ENCODE data around the gene SLC1A4.
"Not testable (repeated sequence)": the region's sequence is repeated elsewhere in the genome, so short reads cannot be mapped to it uniquely, and the experiment has no call there.

Gene SLC1A4

DNA sequence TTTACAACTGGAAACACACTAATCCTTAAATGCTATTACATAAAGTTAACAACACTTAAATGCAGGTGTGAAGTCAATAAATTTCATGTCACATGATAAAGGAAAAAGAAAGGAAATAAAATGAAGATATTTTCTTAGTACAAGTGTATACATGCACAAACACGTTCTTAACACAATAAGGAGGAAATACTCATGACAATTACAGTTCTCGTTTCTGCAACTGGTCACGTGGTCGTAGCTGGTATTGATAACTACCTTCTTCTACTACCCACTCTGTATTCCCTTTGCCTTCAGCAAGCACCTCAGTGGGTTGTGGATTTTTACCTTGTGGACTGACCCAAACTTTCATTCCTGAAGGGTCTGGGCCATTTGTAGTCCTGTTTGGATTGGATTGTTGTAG, 26.1 kb upstream of the SLC1A4 start:
- in situ Hi-C loops (cut with HindIII; ENCODE audit: low sequenced_read_pairs) = not testable (repeated sequence)

DNA sequence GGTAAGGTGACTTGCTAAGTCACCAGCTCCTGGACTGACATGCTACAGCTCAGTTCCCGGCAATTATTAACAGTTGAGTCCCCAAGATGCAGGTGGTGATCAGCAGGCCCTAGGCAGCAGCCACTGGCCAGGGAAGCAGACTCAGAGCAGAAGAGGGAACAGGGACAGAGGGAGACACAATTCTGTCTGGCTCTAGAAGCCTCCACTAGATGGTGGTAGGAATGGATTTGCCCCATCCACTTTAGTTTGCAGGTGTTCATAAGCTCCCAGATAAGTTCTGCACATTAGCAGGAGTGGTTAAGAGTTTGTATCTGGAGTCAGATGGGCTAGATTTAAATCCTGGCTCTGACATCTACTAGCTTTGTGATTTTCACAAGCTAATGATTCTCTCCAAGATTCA, 25.5 kb upstream of the SLC1A4 start:
- in situ Hi-C loops (cut with HindIII; ENCODE audit: low sequenced_read_pairs) = no loop called here

DNA sequence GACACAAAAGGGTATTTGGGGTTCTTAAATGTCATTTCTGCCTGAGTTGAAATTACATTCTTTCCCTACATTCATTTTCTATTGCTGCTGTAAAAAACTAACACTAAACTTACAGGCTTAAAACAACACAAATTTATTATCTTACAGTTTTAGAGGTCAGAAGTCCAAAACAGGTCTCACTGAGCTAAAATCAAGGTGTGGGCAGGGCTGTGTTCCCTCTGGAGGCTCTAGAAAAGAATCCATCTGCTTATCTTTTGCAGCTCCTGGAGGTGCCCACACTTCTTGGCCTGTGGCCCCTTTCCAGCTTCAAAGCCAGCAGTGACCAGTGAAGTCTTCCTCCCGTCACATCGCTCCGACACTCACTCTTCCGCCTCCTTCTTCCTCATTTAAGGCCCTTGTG, 23.2 kb upstream of the SLC1A4 start:
- in situ Hi-C loops (cut with HindIII; ENCODE audit: low sequenced_read_pairs) = no loop called here

DNA sequence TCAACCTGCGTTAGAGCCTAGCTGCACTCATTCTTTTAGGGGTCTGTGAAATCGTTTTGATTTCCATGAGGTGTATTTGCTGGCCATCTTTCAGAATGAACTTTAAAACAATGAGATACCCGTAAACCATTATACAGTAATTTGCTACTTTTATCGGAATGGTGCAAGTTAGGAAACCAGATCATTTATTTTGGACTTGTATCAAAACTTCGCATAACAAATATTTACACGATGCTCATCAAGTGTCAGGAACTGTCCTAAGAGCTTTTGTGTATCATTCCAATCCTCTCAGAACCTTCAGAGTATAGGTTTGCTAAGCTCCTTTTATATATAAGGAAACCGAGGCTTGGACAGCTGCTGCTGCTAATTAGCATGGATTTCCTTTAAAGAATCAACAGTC, 22.4 kb upstream of the SLC1A4 start:
- in situ Hi-C loops (cut with HindIII; ENCODE audit: low sequenced_read_pairs) = no loop called here

DNA sequence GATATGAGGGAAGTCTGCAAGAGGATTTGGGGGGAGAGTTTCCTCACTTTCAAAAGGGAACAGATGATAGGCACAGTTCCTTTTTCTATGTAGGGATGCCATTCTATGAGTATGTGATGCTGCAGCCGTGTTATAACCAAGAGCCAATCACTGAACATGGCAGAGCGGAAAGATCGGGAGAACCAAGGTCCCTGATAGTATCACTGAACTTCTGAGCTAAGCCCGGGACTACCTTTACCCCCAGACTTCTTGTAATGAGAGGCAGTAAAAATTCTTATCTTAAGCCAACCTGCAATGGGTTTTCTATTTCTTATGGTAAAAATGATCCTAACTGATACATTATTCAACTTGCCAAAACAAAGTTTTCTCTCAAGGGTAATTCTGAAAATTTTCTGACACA, 21.6 kb upstream of the SLC1A4 start:
- in situ Hi-C loops (cut with HindIII; ENCODE audit: low sequenced_read_pairs) = no loop called here

DNA sequence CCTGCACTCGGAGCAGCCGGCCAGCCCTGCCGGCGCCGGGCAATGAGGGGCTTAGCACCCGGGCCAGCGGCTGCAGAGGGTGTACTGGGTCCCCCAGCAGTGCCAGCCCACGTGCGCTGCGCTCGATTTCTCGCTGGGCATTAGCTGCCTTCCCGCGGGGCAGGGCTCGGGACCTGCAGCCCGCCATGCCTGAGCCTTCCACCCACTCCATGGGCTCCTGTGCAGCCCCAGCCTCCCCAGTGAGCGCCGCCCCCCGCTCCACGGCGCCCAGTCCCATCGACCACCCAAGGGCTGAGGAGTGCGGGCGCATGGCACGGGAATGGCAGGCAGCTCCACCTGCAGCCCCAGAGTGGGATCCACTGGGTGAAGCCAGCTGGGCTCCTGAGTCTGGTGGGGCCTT, 20.1 kb upstream of the SLC1A4 start:
- in situ Hi-C loops (cut with HindIII; ENCODE audit: low sequenced_read_pairs) = not testable (repeated sequence)

DNA sequence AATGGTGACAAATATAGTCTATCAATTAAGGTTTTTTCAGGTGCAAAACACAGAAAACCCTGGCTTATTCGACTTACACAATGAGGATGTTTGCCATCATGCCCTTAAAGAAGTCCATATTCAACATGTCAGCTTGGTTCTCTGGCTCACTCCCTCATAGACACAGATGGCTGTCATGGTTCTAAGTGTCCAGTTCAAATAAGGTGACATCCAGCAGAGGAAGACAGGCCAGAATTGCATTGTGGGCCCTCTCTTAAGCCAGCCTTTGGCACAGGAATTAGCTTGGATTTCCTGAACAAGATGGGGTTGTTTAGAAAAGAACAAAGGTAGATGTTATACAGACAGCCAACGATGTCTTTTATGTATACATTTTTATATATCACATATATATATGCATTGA, 18.7 kb upstream of the SLC1A4 start:
- in situ Hi-C loops (cut with HindIII; ENCODE audit: low sequenced_read_pairs) = no loop called here

DNA sequence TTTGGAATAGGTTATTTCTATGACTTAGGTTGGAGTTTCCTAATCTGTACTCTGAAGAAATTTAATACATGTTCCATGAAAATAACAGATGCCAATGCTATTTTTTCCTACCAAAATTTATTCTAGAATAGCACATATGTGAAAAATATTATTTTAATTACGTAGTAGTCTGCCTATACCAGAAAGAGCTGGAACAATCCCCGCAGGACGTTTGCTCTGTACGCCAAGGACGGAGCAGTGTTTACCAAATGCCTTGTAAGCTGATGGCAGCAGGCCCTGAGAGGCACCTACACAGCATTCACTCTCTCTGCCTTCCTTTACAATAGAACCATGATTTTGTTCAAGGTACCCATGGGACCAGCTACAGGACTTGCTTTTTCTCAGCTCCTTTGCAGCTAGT, 16.8 kb upstream of the SLC1A4 start:
- in situ Hi-C loops (cut with HindIII; ENCODE audit: low sequenced_read_pairs) = no loop called here

DNA sequence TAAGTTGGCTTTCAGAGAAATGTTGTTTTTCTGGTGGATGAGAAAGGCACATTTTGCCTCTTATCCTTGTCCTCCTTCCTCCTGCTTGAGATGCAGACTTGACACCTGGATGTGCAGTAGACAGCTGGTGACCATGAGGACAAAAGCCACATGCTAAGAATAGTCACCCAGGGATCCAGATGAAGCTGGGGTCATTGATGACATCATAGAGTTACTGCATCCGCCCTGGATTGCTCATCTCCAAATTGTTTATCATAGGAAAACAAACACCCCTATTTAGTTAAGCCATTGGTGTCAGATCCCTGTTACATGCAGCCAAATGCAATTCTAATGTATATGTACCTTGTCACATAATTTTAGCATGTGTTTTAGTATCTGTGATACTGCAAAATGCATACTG, 16.3 kb upstream of the SLC1A4 start:
- in situ Hi-C loops (cut with HindIII; ENCODE audit: low sequenced_read_pairs) = no loop called here

DNA sequence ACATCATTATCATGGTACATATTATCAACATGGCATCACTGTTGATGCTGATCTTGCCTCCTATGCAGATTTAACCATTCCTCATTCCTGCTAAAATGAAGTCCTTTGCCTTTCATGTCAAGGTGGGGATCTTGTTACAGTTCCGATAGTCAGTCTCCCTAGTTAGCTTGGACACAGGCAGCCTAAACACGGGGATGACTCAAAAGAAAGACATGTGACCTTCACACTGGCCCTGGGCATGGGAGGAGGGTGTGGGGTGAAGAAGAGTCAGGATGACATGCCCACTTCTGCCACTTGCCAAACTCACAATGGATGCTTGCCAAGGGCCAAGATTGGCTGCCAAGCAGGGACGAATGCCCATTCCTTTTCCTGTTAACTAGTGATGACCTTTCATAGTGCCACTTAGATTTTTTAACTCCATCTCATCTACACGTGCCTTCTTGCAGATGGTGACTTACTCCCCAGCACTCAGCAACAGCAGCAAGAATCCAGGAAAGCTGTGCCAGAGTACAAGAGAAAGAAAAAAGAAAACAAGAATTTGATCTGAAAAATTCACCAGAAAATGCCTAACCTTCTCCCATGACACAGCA, 13.9 kb upstream of the SLC1A4 start:
- in situ Hi-C loops (cut with HindIII; ENCODE audit: low sequenced_read_pairs) = no loop called here

DNA sequence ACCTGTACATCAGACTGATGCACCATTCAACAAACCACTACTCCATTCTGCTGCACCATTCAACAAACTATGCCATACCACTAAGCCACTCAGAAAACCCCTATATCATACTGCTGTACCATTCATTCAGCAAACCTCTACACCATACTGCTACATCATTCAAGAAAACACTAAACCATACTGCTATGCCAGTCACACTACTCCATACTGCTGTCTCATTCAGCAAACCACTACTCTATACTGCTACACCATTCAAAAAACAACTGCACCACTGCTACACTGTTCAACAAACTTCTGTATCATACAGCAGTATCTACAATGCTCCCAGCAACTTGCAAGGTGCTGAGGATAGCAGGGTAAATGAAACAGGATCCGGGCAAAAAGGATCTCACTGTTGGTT, 12.9 kb upstream of the SLC1A4 start:
- in situ Hi-C loops (cut with HindIII; ENCODE audit: low sequenced_read_pairs) = no loop called here

DNA sequence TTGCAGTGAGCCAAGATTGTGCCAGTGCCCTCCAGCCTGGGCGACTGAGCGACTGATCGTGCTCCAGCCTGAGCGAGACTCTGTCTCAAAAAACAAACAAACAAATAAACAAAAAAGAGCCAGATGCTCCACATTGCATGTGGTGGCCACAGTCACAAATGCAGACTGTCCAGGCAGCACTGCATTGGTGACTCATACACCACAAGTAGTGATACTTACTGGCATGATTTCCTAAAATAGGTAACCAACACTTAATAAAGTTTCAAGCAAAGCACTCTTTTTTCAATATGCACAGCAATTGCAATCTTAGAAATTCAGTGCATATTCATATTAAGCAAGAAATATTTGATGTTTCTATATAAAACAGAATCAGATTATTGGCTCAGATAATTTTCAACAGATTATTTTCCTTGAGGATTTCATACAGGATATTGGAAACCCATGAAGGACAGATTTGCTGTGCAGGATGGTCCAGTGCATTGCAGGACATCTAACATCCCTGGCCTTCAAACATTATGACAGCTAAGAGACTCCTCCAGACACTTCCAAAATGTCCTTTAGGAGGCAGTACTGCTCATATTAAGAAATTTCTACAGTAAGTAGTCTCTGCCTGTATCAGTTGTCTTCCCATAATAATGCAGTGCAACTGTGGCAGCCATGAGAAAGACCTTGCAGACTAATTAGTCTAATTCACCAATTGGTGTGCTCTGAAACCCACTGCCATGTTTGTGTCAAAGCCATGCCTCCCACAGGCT, 10.5 kb upstream of the SLC1A4 start:
- in situ Hi-C loops (cut with HindIII; ENCODE audit: low sequenced_read_pairs) = no loop called here

DNA sequence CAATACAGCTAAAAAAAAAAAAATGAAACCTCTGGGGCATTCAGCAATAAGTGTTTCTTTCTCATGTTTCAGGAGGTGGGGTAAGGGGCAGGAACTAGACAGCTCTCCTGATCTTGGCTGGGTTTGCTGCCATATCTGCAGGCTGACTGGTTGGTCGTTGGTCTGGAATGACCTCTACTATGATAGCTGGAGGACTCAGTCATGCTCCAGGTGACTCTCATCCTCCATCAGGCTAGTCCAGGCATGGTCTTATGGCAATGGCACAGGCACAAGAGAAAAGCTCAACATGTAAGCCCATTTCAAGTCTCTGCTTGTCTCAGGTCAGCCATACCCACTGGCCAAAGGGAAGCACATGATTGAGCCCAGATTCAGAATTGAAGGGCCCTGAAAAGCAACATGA, 9.5 kb upstream of the SLC1A4 start:
- in situ Hi-C loops (cut with HindIII; ENCODE audit: low sequenced_read_pairs) = no loop called here

DNA sequence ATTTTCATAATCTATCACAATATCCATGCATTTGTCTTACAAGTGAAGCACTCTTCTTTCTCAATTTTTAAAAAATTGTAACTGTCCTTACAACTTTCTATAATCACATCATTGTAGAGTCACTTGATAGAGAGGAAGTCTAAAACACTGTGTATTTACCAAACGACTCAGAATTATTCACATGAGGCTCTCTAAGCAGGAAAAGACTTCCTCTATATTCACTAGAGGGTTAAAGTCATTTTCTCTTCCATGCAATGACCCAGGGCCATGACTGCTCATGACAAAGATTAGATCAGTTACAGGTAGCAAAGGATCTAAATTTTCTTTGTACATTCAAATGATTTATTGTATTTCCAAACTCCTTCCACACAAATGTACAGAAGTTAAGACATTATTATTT, 9.0 kb upstream of the SLC1A4 start:
- in situ Hi-C loops (cut with HindIII; ENCODE audit: low sequenced_read_pairs) = no loop called here

DNA sequence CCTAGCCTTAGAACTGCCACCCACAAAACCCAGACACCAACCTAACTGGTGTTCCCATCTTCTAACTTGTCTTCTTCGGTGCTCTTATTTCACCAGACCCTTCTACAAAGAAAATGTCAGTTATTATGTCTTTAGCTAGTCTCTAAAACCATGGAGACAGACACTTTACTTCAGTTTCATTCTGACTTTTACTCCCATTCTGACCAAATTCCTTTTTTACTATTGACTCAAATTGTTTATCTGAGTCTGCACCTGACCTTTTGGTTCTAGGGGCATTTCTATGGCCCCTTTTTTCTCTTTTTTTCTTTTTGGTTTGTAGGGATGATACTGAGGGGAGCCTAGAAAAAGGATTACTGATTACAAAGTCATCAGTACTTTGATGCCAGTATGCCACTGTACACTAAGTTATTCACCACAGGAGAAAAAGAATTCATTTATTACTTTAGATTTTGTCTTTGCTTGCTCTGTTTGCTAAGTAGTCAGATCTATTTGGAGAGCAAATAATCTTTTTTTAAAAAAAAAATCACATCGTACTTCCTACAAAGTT, 6.8 kb upstream of the SLC1A4 start:
- in situ Hi-C loops (cut with HindIII; ENCODE audit: low sequenced_read_pairs) = no loop called here

DNA sequence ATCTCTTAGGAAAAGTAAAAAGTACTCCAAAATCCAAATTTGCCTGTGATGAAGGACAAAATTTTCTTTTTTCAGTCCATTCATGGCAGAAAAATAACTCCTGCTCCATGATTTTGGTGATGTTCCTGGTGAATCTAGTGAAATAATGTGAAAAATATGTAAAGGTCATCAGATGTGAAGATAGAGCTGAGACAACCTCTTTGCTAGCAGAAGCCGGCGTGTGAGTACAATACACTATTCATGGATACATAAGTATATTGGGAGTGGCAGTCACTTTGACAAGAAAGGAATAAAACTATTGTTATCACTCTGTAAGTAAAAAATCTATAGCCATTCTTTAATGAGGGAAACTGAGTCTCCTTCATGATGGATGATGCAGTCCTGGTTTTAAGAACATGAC, 6.3 kb upstream of the SLC1A4 start:
- in situ Hi-C loops (cut with HindIII; ENCODE audit: low sequenced_read_pairs) = no loop called here

DNA sequence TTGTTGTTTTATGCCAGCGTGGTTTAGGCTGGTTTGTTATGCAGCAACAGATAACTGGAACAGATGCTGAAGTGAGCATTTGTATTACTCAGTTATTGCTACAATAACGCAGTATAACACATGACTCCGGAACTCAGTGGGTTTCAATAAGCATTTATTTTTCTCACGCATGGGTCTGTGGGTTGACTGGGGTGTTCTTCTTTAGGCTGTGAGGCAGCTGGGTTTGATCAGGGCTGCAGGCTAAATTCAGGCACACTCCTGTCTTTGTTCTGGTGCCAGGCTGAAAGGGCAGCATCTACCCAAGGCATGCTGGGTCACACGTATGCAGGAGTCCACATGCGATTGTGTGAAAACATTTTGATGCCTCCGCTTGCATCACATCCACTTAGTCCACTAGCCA, 3.8 kb upstream of the SLC1A4 start:
- in situ Hi-C loops (cut with HindIII; ENCODE audit: low sequenced_read_pairs) = no loop called here

DNA sequence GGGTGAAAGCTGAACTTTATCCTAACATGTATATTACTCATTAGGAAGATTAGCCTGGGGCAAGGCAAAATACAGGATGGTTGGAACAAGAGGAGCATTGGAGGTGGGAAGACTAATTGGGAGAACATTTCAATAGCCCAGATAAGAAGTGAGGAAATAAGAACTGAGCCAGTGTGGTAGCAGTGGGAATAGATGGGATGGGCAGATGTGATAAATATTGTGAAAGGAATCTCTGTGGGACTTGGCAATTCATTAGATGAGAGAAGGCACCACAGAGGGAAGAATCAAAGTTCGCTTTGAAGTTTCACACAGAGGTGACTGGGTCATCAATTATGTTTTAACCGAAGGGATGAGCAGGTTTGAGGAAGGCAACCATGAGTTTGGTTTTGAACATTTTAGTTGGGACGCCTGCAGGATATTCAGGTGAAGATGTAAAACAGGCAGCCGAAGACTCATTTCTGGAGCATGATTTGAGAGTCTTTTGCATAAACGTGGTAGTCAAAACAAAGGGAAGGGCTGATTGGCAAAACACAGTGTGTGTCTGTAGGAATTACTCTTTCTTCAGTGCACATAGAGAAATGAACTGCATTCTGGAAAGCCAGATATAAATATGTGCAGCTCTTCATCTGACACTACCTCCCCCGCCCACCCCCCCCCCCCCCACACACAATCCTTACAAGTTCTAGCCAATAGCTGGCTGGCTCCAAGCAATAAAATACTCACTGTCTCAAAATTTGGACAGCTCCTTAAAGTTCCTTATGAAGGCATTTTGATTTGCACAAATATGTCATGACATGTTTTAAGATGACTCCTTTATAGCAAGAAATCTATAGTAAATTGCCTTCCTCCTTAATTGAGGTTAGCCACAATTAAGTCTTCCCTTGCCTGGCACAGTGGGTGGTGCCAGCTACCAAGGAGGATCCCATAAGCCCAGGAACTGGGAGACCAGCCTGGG, 1.9 kb upstream of the SLC1A4 start:
- in situ Hi-C loops (cut with HindIII; ENCODE audit: low sequenced_read_pairs) = no loop called here

DNA sequence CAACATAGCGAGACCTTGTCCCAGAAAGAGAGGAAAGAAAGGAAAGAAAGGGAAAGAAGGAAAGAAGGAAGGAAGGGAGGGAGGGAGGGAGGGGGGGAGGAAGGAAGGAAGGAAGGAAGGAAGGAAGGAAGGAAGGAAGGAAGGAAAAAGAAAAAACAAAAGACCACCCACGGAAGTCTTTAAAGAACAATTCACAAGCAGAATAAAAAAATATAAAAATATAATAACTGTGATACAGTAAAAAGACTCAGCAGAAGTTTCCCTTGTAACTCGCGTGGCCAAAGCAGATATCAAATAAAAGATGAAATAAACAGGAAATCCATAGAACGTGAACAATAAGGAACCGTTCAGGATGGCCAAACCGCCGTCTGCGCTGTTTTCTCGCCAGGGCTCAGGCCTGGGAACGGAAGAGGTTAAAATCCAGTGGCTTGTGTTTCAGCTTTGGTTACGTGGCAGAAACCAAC, 1.2 kb upstream of the SLC1A4 start:
- in situ Hi-C loops (cut with HindIII; ENCODE audit: low sequenced_read_pairs) = no loop called here

DNA sequence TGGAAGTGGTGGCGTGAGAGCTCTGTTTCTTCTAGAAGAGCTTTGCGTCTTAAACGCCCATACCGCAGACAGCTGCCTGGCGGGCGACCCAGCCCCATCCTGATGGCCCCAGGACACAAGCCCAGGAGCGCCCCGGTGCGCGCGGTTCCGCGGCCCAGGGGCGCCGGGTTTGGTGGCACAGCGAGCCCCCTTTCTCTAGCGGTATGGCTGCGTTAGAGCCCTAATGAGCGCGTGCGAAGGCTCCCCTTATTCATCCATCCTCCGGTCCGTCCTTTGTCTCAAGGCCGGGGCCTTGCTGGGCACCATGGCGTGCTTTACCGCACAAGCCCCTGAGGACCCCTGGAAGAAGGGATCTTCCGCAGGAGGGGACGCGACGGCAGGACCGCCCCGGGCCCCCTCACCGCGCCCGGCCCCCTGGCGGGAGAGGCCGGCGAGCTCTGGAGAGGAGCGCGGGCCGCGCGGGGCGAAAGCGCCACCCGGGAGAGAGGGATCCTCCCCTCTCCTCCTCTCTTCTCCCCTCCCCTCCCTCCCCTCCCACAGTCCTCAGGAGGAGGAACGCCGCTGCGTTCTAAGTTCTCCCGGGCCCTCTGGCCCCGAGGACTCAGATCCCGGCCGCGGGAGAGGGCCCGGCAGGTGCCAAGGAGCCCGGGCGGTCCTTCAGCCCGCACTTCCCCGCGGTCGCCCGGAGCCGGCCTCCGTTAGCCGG, 626 bp upstream of the SLC1A4 start:
- in situ Hi-C loops (cut with HindIII; ENCODE audit: low sequenced_read_pairs) = no loop called here
